OCI-LY7 (cell line): ENCODE measurements around the gene SURF4.

Experiments
- EZH2phosphoT487 ChIP-seq: fragments of 200-600 bp; sonication (generic); IDR thresholded peaks from 2 replicates; pipeline ENCODE4 v1.6.1; 2018; ENCODE audit warnings: low read depth, borderline replicate concordance, mild to moderate bottlenecking, mixed run types, antibody characterized with exemption, low read length, moderate library complexity, mixed read lengths
- TF ChIP-seq, protein P1 (sequence below): fragments of 200-600 bp; sonication (generic); conservative IDR thresholded peaks from 2 replicates; pipeline ENCODE4 v1.5.1; 2014; ENCODE audit warnings: mild to moderate bottlenecking, antibody characterized with exemption, low read length, moderate library complexity, mixed read lengths

GRCh38 chr9:133382507-133383141 is 6.8 kb upstream of the SURF4 start:
- TF ChIP-seq, protein P1, sequence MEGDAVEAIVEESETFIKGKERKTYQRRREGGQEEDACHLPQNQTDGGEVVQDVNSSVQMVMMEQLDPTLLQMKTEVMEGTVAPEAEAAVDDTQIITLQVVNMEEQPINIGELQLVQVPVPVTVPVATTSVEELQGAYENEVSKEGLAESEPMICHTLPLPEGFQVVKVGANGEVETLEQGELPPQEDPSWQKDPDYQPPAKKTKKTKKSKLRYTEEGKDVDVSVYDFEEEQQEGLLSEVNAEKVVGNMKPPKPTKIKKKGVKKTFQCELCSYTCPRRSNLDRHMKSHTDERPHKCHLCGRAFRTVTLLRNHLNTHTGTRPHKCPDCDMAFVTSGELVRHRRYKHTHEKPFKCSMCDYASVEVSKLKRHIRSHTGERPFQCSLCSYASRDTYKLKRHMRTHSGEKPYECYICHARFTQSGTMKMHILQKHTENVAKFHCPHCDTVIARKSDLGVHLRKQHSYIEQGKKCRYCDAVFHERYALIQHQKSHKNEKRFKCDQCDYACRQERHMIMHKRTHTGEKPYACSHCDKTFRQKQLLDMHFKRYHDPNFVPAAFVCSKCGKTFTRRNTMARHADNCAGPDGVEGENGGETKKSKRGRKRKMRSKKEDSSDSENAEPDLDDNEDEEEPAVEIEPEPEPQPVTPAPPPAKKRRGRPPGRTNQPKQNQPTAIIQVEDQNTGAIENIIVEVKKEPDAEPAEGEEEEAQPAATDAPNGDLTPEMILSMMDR = no peak
- no peak for TF ChIP-seq EZH2phosphoT487
